Measurements from ENCODE around the gene ADAMTS2.

GRCh38 chr5:179214678-179215077 lies 130.6 kb downstream of the ADAMTS2 start:
- TF ChIP-seq CTCF (IDR thresholded peaks at IDR 0.05) (no peak), POLR2A (IDR thresholded peaks at IDR 0.05) (no peak)
